Activated naive CD8-positive, alpha-beta T cell treated with anti-CD3 and anti-CD28 coated beads, Interleukin-2, amount 50 U/mL, for 24 hours (primary cell): ENCODE measurements around the gene IL11RA.

ENCODE experiments used
- ATAC-seq: fragments of 150-1000 bp; cut with Tn5 transposase; one replicate; pipeline ENCODE4 v1.10.0; 2021
- DNase-seq: peaks from one replicate; pipeline ENCODE4 v3.0.0; 2021
- H3K27ac Mint-ChIP-seq: one replicate; pipeline ENCODE4 v1.8.0; 2021; ENCODE audit warnings: mild to moderate bottlenecking, mixed read lengths
- H3K27me3 Mint-ChIP-seq: one replicate; pipeline ENCODE4 v1.8.0; 2021; ENCODE audit warnings: mixed read lengths
- H3K36me3 Mint-ChIP-seq: one replicate; pipeline ENCODE4 v1.8.0; 2021; ENCODE audit warnings: low read depth, mixed read lengths
- H3K4me1 Mint-ChIP-seq: one replicate; pipeline ENCODE4 v1.8.0; 2021; ENCODE audit warnings: mixed read lengths
- H3K4me3 Mint-ChIP-seq: one replicate; pipeline ENCODE4 v1.8.0; 2021; ENCODE audit warnings: mild to moderate bottlenecking, moderate library complexity, mixed read lengths
- H3K9me3 Mint-ChIP-seq: one replicate; pipeline ENCODE4 v1.8.0; 2021; ENCODE audit warnings: mixed read lengths

IL11RA gene

DNA sequence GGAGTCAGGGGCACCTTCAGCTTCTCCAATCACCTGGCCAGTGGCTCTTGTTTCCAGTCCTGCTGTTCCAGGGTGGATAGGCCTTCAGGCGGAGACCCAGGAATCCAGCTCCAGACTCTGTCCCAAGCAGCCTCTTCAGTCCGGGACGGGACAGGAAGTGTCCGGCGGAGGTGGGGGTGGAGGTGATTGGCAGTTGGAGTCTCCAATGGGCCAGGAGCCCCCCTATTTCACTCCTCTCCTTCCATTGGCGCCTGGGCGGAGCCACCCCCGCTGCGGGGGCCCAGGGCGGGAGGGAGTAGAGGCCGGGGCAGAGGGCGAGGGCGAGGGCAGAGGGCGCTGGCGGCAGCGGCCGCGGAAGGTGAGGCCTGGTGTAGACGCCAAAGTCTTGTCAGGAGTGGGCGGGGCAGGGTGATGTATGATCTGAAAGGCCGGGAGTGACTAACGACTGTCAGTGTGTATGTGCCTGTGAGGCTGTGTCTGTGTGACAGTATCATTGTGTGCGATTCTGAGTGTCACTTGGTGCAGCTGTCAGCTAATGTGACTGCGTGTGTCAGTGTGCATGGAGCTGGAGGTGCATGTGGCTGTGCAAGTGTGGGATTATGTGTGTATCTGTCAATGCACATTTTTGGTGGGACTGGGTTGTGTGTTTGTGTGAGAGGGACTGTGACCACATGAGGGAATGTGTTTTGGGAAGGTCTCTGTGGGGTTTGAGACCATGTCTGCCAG is at the start of gene IL11RA:
Gene IL11RA, plus strand, starts transcription at position 310 of the 726 bp plus-strand sequence. CDS start 3,033 bp downstream, outside the sequence.
- H3K27ac Mint-ChIP-seq = peak within 1 kb of the TSS; percentile 53
- H3K4me3 Mint-ChIP-seq = no peak within 1 kb of the TSS
- no peaks in the 10 kb centered on the region for H3K27me3 Mint-ChIP-seq
- peak; percentile 59 for DNase-seq
- H3K4me1 Mint-ChIP-seq = peaks cover 30% of the 10 kb centered on the region
- ATAC-seq = peak; percentile 71
- peaks cover 17% of the 10 kb centered on the region for H3K36me3 Mint-ChIP-seq
- H3K9me3 Mint-ChIP-seq = no peaks in the 10 kb centered on the region

- DNase-seq (peak; percentile 85), ATAC-seq (peak; percentile 83)
- Mint-ChIP-seq H3K36me3 (no peaks in the 10 kb centered on the region), H3K27me3 (peaks cover 9% of the 10 kb centered on the region), H3K4me3 (no peak overlapping the region), H3K9me3 (no peaks in the 10 kb centered on the region), H3K27ac (no peak overlapping the region), H3K4me1 (no peaks in the 10 kb centered on the region)
These were observed 48.3 kb upstream of the IL11RA start for GRCh38 chr9:34603610-34604231.

DNA sequence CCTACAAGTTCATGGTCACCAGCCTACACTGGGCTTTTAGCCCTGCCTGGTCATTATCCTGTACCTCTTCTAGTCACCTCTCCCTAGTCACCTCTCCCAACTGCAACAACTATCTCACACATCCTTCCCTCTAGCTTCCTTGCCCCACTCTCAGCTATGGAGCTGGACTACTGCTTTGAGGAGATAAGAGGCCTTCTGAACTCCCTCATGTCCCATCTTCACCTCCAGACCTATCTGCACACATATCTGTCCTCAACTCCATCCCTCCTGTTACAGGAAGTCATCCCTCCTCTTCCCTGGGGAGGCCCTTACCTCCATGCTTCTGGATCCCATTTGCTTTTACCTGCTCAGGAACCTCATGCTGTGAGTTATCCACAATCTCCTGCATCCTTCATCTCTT is 45.8 kb upstream of the IL11RA start:
- DNase-seq (no peak), ATAC-seq (no peak)
- Mint-ChIP-seq H3K27ac (no peak overlapping the region), H3K4me1 (peaks cover 7% of the 10 kb centered on the region), H3K9me3 (no peaks in the 10 kb centered on the region), H3K4me3 (no peak overlapping the region), H3K36me3 (peaks cover 5% of the 10 kb centered on the region), H3K27me3 (peaks cover 9% of the 10 kb centered on the region)

GRCh38 chr9:34606905-34607304 is 45.1 kb upstream of the IL11RA start:
- no peak for ATAC-seq
- peaks cover 12% of the 10 kb centered on the region for H3K4me1 Mint-ChIP-seq
- peaks cover 4% of the 10 kb centered on the region for H3K27me3 Mint-ChIP-seq
- H3K36me3 Mint-ChIP-seq = peaks cover 9% of the 10 kb centered on the region
- H3K4me3 Mint-ChIP-seq = no peak overlapping the region
- no peaks in the 10 kb centered on the region for H3K9me3 Mint-ChIP-seq
- H3K27ac Mint-ChIP-seq = no peak overlapping the region
- no peak for DNase-seq

- no peak for ATAC-seq
- DNase-seq = no peak
- Mint-ChIP-seq H3K36me3 (peaks cover 9% of the 10 kb centered on the region), H3K9me3 (no peaks in the 10 kb centered on the region), H3K27ac (no peak overlapping the region), H3K27me3 (peaks cover 4% of the 10 kb centered on the region), H3K4me3 (no peak overlapping the region), H3K4me1 (peaks cover 14% of the 10 kb centered on the region)
These were observed 44.7 kb upstream of the IL11RA start for GRCh38 chr9:34607331-34607730.

- no peaks in the 10 kb centered on the region for H3K27me3 Mint-ChIP-seq
- no peaks in the 10 kb centered on the region for H3K9me3 Mint-ChIP-seq
- peak overlapping the region; percentile 88 for H3K4me3 Mint-ChIP-seq
- H3K36me3 Mint-ChIP-seq = peaks cover 9% of the 10 kb centered on the region
- H3K4me1 Mint-ChIP-seq = peaks cover 23% of the 10 kb centered on the region
- no peak overlapping the region for H3K27ac Mint-ChIP-seq
- no peak for DNase-seq
- ATAC-seq = no peak
These were observed 41.4 kb upstream of the IL11RA start for GRCh38 chr9:34610434-34611206.

DNA sequence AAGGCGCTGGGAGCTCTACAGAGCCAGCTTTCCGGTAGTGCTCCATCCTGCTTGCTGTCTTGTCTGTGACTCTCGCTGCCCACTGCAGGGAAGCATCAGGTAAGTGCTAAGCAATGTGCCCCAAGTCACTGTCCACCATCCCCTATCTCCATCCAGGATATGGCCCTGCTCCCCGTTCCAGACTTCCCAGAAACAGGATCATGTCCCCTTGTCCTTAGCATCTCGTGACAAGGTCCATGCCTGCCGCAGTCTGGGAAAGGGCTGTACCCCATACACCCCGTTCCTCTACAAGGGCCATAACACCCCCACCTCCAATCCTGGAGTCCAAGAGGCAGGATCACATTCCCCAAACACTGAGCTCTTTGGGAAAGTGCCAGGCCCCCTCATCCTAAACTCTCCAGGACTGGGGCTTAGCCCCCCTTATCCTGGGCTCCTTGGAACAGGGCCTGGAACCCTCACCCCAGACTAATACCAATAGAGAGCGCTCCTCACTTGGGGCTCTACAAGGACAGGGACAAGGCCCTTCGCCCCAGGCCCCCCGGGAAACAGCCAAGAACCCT is 40.7 kb upstream of the IL11RA start:
- peaks cover 23% of the 10 kb centered on the region for H3K4me1 Mint-ChIP-seq
- no peaks in the 10 kb centered on the region for H3K9me3 Mint-ChIP-seq
- H3K36me3 Mint-ChIP-seq = peaks cover 11% of the 10 kb centered on the region
- ATAC-seq (no peak), DNase-seq (no peak)
- peak overlapping the region; percentile 88 for H3K4me3 Mint-ChIP-seq
- peak overlapping the region; percentile 89 for H3K27ac Mint-ChIP-seq
- no peaks in the 10 kb centered on the region for H3K27me3 Mint-ChIP-seq

DNA sequence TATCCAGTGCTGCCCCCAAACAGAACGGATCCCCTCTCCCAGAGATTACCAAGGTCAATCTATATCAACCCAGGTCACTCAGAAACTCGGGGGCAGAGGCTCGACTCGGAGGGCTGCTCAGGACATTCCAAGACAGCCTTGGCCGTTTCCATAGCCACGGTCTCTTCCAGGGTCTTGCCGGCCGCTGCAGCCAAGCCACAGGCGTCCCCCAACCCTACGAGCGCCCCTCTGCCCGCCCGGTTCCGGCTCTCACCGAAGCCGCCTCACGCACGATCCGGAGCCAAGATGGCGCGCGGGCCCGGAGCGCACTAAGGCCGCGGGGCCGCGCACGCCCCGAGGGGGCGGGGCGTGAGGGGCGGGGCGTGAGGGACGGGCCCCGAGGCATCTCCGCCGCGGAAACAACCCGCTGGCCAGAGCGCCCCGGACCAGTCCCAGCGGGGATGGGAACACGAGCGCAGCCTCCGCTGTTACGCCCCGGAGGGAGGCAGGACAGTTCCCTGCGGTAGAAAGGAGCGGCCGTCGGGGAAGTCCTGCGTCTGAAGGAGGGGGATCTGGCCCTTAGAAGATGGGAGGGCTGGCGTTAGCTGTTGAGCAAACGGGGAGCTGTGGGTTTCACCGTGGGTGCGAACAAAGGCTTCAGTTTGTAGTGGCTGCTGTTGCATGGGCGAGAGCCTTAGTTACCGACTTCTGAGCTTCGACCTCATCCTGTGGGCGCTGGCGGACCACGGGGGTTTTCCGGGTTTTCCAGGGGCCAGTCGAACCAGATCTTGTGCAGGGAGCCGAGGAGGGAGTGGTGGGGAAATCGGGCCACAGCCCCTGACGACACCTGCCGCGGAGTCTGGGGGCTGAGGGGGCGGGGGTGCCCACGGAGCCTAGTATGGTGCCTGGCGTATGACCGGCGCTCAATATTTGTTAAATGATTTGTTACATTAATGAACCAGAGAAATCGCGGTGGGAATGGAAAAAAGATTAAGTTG is 39.9 kb upstream of the IL11RA start, which contains the start of gene RPP25L:
Gene RPP25L, minus strand, starts transcription at position 287 of the 977 bp plus-strand sequence. CDS start 801 bp downstream, outside the sequence.
- H3K4me3 Mint-ChIP-seq = peak within 1 kb of the TSS; percentile 88
- H3K27ac Mint-ChIP-seq = peak within 1 kb of the TSS; percentile 89
- no peaks in the 10 kb centered on the region for H3K27me3 Mint-ChIP-seq
- peaks cover 16% of the 10 kb centered on the region for H3K36me3 Mint-ChIP-seq
- H3K9me3 Mint-ChIP-seq = no peaks in the 10 kb centered on the region
- peak; percentile 89 for ATAC-seq
- peak; percentile 84 for DNase-seq
- peaks cover 23% of the 10 kb centered on the region for H3K4me1 Mint-ChIP-seq

GRCh38 chr9:34612788-34613390 is 39.1 kb upstream of the IL11RA start:
- peaks cover 19% of the 10 kb centered on the region for H3K36me3 Mint-ChIP-seq

GRCh38 chr9:34615132-34615531 is 36.9 kb upstream of the IL11RA start:
- ATAC-seq = no peak
- Mint-ChIP-seq H3K36me3 (peaks cover 19% of the 10 kb centered on the region), H3K27me3 (no peaks in the 10 kb centered on the region), H3K9me3 (no peaks in the 10 kb centered on the region), H3K4me1 (peaks cover 33% of the 10 kb centered on the region), H3K4me3 (no peak overlapping the region), H3K27ac (no peak overlapping the region)
- DNase-seq = no peak

More at GRCh38 chr9:34612788-34613390, 39.1 kb upstream of the IL11RA start:
- Mint-ChIP-seq H3K27me3 (no peaks in the 10 kb centered on the region), H3K27ac (peak overlapping the region; percentile 89), H3K4me1 (peaks cover 23% of the 10 kb centered on the region), H3K9me3 (no peaks in the 10 kb centered on the region), H3K4me3 (peak overlapping the region; percentile 88)
- ATAC-seq (peak; percentile 53), DNase-seq (peak; percentile 82)

DNA sequence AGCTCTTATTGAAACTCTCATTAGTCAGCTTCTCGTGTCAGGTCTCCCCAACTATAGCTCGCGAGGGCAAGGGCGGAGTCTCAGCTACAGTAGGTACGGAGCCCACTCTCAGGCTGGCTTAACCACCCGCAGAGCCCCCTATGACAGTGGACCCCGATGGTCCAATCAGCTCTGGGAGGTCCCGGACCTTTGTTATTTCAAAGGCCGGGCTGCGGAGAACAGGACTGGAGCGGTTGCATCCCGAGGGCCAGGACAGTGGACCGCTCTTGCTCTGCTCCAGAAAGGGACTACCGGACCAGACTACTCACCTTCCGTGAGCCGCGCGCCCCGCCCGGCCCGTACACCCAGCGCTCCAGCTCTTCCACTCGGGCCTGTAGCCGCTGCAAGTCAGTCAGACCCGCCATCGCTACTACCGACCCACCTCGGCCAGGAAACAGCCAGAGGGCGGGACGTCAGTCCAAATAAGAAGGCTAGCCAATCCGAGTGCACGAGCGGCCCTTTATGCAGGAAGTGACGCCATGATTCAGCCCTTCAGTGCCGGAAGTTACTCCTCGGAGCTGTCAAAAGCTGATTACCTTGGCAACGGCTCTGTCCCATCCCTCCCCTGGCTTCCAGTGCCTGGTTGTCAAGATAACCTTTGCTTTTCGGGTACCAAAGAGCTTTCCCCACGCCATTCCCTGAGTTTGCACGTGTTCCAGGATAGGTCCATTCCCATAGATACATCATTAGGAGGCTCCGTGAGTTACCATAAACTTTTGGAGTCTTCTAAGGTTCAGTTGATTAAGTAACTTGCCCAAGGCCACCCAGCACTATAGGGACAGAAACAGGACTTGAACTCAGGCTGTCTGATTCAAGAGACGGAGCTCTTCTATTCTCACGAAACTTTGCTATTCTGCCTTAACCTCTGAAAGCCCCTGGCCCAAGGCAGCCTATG is 31.7 kb upstream of the IL11RA start, which contains the start of gene DCTN3:
Gene DCTN3, minus strand, starts transcription at position 435 of the 934 bp plus-strand sequence. Its CDS starts 31 bp downstream, at position 404.
- H3K27me3 Mint-ChIP-seq = peaks cover 28% of the 10 kb centered on the region
- peaks cover 25% of the 10 kb centered on the region for H3K4me1 Mint-ChIP-seq
- H3K36me3 Mint-ChIP-seq = peaks cover 9% of the 10 kb centered on the region
- ATAC-seq (peak; percentile 97), DNase-seq (peak; percentile 87)
- no peaks in the 10 kb centered on the region for H3K9me3 Mint-ChIP-seq
- peak within 1 kb of the TSS; percentile 94 for H3K4me3 Mint-ChIP-seq
- H3K27ac Mint-ChIP-seq = peak within 1 kb of the TSS; percentile 66
